DMS79 (cell line): ENCODE results near the gene FIGLA.

Experiments
- DNase-seq: peaks from one replicate; lab custom pipeline; 2025; lab: John Stamatoyannopoulos, UW

The FIGLA gene

DNA sequence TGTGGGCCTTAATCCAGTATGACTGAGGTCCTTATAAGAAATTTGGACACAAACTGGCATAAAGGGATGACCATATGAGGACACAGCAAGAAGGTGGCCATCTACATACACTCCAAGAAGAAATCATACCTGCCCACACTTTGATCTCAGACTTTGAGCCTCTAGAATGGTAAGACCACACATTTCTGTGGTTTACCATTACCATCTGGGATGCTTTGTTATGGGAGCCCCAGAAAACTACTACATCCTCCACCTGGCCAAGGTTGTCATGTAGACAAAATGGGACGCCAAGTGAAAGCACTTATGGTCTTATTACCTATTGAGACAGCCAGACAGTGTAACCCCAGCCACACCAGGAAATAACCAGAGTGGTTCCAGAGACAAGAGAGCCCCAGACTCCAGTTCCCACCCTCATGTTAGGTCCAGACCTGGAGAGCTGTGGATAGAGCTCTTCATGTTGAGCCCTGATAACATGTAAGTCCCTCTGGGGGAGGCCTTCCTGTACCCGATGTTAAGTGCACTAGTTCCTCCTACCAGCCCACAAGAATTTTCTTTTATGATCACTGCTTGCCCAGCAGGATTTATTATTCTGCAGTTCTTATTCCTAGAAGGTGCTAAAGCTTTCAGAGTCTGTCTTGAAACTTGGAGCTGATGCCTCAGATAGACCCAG lies 17.8 kb downstream of the FIGLA start:
- no peak for DNase-seq

DNA sequence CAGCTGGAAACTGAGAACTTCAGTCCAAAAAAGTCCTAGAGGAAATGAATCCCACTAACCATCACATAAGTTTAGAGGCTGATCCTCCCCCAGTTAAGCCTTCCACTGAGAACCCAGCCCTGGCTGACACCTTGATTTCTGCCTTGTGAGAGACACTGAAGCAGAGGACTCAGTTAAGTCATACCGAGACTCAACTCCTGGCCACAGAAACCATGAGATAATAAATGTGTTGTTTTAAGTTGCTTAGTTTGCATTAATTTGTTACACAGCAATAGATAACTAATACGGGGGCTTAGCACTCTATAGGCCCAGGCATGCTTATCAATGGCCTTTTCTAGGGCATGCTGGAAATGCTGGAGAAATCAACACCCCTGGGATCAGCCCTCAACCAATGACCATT lies 19.0 kb downstream of the FIGLA start:
- no peak for DNase-seq

DNA sequence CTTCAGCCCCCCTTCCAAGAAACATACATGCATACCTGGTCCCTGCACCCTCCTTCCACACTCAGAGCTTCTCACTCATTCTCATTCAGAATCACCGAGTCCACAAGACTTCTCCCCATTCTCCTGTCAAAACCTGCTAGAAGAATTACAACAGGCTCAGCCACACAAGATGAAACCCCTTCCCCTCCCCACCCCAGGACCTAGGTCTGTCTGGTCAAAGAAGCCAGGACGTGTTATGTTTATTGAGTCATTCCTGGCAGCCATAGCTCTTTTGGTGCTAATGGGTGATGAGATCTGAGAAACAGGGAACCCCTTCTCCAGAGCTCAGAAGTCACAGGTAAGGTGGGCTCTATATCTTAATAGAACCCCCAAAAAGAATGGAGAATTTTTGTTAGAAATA lies 21.0 kb downstream of the FIGLA start:
- no peak for DNase-seq

DNA sequence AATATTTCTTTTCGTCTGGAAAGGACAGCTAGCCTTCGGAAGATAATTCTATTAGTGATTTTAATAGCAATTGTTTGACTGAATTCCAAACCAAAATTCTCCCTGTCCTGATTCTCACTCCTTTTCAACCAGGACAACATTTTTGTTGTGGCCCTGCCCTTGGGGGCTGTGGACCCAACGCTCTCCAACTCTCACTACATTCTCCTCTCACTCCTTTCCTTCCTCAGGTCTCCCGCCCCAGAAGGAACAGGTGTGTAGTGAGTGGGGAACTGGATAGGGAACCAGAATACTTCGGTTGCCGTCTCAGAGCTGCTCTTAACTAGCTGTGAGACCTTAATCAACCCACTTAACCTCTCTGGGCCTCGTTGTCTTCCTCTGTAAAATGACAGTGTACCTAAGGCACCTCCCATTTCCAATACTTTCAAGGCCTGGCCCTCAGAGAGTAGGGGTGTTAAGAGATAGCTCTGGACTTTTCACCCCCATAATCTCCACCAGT lies 21.8 kb downstream of the FIGLA start:
- no peak for DNase-seq

DNA sequence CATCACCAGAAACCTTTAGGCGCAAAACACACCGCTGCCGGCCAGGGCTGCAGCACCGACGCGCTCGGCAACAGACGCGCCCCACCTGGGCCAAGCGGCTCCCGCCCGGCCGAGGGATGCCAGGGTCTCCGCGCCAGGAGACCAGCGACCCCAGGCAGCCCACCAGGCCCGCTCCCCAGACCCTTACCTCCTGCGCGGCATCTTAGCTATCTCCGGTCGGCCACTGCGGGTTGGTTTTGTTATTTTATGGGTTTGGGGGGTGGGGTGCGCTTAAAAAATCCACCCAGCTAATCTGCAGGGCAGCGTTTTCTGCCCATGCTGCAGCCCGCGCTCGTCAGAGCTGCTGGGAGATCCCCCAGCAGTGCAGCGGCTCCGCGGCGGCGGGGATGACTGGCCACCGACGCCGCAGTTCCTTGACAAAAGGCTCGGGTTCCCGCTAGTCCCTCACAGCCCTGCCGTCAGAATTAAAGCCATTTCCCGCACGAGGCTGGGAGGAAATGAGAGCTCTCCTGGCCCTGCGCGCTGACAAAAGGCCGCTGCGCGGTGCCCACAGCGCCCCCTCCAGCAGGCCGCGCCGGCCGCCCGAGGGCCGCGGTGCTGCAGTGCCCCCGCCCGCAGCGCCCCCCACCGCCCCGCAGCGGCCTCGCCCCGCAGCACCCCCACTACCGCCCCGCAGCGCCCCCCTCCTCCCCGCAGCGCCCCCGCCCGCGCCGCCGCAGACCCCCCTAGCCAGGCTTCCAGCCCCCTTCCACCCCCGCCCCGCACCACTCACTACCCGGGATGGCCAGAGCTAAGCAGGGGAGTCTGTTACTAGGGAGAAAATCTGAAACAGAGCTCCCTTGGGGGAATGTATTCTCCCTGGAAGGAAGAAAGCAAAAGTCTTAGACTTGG lies 22.5 kb downstream of the FIGLA start, which contains the start of gene ADD2:
Gene ADD2, minus strand, starts transcription at position 502 of the 891 bp plus-strand sequence. CDS start 61,792 bp downstream, outside the sequence.
- DNase-seq = peak; percentile 22

DNA sequence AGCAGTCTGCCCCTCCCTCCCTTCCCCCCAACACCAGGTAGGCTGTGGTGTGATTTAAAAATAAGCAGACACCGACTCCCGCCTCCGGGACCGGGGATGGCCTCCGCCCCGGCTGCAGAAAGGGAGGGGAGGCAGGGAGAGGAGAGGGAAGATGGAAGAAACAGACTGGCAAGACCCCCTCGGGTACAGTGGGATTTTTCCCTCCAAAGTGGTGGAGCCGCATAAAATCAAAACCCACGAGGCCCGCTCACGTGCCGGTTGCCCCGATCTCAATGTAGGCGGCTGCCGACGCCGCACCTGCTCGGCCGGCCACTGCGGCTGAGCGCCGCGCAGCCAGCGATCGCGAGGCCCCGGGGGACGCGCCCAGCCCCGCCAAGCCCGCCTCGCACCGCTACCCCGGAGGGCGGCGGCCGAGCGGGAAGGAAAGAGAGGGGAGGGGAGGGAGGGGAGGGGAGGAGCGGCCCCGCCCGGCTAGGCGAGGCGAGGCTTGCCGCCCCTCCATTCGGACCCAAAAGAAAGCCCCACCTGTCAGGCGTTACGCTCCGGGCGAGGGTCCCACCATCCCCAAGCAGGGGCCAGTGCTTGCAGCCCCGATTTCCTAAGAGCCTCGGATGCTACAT lies 23.3 kb downstream of the FIGLA start:
- DNase-seq = peak; percentile 73

DNA sequence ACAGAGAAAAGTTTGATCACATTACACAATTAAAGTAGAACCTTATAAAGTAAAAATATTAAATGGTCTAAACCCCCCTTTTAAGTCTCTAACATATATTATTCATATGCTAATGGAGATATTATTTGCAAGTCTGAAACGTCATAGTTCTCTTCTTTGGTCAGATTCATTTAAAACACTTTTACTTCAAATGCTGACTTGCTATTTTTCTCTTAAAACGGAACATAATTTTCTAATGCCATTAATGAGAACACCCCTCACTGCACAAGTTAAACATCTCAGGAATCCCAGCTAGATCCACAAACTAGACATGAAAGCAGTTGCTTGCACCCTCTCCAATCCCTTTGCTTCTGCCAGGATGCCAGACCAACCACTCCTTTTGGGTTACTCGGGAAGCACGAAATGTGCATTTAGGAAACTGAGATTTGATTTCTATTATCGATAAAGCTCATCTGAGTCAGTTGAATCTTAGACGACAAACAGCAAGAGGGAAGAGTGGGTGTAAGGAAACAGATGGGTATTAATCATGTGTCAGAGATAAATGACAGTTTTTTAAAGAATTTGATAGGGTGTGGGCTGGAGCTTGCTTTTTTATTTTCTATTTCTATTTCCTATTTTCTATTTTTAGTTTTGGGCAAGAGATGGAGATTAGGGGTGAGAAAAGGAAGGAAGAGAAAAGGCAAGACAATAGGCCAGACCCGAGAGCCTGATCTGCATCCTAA lies 23.9 kb downstream of the FIGLA start:
- DNase-seq = peak; percentile 5

DNA sequence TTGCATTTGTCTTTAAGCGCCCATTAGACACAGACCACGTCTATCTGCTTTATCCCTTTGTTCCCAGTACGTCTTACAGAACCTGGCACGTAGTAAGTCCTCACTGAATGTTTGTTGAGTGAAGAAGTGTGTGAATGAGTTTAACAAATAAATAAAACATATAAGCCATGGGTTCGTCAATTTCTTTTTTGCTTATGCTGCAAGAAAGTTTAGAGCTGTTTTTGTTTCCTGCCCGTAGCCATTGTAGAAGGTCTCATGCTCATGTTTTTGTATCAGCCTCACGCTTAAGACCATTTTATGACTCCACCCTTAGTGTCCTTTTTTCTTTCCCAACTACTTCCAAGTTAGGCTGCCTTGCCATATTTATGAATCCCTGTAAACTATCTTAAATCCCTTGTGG lies 24.9 kb downstream of the FIGLA start:
- DNase-seq = no peak

DNA sequence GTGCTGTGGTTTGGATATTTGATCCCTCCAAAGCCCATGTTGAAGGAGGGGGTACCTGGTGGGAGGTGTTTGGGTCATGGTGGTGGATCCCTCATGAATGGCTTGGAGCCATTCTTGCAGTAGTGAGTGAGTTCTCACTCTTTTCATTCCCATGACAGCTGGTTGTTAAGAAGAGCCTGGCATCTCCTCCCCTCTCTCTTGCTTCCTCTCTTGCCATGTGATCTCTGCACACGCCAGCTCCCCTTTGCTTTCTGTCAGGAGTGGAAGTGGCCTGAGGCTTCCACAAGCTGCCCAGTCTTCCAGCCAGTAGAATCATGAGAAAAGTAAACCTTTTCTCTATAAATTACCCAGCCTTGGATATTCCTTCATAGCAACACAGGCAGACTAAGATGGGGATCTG lies 31.0 kb downstream of the FIGLA start:
- DNase-seq = no peak

DNA sequence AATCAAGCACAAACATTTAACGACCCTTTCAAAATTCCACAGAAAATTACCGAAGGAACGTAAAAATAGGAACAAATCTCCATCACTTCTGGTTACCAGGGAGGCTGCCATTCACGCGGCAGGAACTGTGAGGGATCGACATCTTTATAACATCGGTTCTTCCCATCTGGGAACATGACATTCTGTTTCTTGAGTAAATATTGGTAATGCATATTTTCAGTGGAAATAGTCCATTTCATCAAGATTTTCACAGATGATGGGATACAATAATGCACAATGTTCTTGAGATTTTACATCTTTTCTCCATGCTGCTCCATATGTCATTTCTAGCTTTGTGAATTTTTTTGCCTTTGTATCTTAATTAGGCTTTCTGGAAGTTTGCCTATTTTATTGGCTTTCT lies 32.5 kb downstream of the FIGLA start:
- DNase-seq = no peak

DNA sequence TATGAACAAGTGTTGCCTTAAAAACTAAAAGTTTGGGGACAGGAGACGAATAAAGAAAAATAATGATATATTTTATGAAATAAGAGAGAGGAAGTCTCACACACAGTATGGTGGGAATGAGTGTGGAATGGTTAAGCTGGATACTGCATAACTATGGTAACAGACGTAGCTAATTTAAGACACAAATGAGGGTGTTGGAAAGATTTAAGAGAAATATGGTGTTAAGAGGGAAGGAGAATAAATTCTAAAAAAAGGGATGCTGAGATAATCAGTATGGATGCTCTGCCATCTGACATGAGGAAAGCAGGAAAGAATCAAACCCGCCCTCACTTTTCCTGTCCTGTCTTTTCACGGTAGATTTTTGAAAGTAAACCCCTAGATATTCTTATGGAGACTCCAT lies 33.1 kb downstream of the FIGLA start:
- DNase-seq = no peak

DNA sequence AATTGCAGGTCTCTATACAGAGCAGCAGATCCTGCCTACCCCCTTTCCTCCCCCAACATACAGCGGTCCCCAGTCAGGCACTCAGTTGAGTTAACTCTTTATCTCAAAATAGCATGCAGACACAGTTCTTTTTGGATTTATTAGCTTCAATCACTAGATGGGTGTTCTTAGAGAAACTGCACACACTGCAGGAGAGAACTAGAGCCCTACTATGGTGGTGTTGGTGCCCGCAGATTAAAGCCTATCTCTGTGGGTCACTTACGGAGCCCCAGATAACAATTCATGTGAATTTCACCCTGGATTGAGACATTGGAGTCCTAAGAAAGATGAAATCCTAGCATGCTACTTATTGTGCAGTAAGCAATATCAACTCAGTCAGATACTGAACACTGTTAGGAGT lies 34.3 kb downstream of the FIGLA start:
- no peak for DNase-seq

DNA sequence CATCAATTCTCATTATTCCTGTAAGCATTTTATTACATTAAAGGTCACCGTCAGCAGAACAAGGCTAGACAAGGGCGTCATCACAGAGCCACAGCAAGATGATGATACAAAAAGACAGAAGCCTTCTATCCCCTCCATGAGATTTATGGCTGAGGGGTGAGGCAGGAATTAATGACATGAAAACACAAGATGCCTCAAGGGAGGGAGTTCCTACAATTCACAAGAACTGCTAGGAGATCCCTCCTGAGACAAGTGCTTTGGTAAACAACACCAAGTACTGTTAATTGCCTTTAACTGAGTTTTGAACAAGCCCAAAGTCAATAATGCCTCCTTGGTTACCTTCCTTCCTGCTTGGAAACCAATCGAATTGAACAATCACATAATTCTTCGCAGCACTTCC lies 36.5 kb downstream of the FIGLA start:
- DNase-seq = peak; percentile 89

DNA sequence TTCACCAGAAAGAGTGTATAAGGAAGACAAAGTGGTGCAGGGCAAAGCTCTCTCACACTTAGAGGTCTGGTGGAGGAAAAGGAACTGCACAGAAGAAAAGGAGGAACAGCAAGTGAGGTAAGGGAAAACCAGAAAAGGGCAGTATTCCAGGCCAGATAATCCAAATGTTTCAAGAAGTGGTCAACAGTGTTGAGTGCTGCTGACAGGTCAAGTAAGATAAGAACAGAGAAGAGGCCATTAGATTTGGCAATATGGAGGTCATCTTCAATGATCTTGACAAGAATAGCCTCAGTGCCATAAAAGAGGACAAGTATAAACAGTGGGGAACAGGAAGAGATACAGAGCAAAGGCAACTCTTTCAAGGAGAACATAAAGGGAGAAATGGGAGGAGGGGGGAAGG lies 37.4 kb downstream of the FIGLA start:
- DNase-seq = no peak

DNA sequence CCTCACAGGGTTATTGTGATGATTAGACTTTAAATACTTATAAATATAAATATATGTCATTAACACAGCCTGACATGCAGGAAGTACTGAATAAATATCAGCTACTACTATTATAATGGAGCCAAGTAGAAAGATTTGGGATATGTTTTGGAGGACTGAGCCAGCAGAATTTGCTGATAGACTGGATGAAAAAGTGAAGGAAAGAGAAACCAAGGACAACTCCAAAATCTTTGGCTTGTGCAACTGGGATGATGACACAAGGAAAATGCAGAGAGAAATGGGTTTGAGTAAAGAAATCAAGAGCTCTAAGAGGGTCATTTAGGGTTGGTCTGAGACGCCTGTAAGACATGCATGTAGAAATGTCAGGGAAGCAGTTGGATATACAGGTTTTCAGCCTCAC lies 38.0 kb downstream of the FIGLA start:
- DNase-seq = no peak

DNA sequence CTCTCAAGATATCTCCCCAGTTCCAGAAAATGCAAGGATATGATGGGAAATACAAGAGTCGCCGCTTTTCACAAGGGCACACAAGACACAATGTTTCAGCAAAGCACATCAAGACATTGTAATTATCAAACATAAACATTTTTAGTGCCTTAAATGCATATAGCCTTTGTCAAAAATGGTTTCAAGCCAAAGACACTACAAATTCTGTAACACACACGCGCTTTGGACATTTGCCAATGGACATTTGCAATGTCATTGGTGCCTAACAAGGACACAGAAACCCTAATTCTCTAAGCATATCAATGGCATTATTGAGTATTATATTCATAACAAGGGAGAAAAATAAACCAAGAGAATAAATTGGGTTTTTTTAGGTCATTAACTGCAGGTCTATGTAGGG lies 38.6 kb downstream of the FIGLA start:
- no peak for DNase-seq

DNA sequence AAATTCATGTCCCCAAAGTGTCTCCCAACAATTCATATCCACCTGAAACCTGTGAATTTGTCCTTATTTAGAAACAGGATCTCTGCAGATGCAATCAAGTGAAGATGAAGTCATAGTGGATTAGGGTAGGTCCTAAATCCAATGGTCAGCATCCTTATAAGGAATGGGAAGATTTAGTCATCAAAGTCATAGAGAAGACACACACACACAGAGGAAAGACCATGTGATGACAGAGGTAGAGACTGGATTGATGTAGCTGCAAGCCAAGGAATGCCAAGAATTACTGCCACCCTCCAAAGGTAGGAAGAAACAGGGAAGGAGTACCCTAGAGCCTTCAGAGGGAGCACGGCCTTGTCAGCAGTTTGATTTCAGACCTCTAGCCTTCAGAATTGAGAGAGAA lies 40.1 kb downstream of the FIGLA start:
- no peak for DNase-seq

DNA sequence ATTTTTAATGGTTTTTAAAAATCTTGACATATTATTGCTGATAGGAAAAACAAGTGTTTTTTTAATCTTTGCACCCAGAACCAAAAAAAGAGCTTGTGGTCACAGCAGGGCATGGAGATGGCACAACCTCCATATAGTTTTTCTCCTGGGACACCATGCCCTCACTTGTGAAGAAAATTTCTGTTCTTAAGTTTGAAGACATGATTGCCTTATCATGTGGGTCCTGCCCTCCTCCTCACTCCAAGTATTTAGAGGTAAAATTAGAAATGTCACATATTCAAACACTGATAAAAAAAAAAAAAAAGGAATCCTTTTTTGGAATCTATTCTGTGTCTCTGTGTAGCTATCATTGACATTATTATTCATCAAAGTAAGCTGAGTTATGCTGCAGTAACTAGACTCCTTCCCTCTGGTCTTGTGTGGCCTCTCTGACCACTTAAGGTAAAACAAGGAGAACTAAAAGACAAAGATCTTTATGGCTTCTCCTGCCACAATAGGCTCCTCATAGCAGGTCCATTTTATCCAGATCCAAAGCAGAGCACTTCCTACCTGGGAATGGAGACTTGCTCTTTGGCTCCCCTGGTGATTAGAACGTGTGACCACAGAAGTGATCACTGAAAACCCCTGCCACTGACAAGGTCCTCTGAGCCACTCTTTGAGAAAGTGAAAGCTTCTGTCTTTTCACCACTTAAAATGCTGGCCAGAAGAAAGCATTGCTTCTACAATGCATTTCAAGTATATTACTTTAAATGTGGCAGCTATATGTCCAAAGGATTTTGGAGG lies 42.2 kb downstream of the FIGLA start:
- DNase-seq = no peak

DNA sequence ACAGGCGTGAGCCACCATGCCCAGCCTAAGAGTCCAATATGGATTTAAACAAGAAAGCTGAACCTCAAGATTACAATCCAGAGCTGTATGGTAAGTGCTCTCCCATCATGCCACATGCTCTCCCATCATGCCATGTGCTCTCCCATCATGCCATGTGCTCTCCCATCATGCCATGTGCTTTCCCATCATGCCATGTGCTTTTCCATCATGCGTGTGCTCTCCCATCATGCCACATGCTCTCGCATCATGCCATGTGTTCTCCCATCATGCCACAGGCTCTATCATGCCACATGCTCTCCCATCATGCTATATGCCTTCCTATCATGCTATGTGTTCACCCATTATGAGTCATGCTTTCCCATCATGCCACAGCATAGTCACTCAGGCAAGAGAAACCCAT lies 43.2 kb downstream of the FIGLA start:
- no peak for DNase-seq

DNA sequence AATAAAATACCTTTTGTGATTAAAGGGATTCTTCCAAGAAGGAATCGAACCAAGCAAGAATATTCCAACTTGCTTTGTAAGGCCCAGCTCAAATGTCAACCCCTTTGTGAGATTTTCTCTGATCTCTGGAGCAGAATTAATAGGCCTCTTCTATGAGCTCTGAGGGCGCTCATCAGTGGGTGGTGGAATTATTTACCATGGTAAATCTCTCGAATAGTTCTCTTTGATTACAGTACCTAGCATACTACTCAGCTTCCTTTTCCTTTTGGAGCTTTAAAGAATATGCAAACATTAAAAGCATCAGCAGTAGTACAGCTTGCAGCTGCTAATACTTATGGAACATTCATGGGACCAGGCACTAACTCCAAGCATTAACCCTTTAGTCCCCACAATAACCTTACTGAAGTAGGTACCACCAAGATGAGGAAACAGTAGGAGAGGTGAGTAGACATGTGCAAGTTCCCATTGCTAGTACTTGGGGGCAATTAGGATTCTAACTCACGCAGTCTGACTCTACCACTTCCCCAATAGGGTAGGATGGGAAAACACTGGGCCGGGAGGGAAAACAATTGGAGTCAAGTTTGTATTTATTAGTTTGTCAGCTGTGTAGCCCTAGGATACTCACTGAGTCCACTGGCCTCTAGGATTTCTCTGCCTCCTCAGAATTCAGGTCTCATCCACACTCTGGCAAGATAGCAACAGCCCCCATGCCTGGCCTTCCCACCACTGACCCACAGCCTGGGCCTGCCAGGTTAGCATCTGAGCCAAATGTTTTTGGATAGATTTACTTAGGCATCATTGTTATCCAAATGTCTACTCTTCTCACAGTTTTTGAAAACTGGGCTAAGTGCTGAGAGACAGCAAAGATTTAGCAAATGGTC lies 44.1 kb downstream of the FIGLA start:
- DNase-seq = peak; percentile 62
